CD8-positive, alpha-beta memory T cell (primary cell): Measurements from ENCODE around the gene MT3. TPM values are rescaled to one million over a fixed set of nuclear protein-coding genes. Genes with fewer than 3 reads are reported as not detected.

Experiments used
- CTCF ChIA-PET: fragments of 350-600 bp; sonication (Branson Sonifier 250); formaldehyde crosslinking; loops from one replicate; lab custom pipeline; 2021; ENCODE audit warnings: antibody characterized with exemption; lab: Charles Lee
- POLR2A ChIA-PET: fragments of 350-600 bp; sonication (Branson Sonifier 250); formaldehyde crosslinking; loops from one replicate; lab custom pipeline; 2021; ENCODE audit warnings: antibody characterized with exemption; lab: Charles Lee
- DNase-seq, 5 donors: peaks; one replicate each; pipeline versions ENCODE4 v3.0.0 to v3.0.0-alpha.2; 2020 to 2022; ENCODE audit warnings: mixed read lengths in 1 of 5
- H3K27ac ChIP-seq: one replicate; pipeline ENCODE4 v1.7.0; 2013; ENCODE audit warnings: low read depth, mild to moderate bottlenecking, low read length, moderate library complexity
- H3K27me3 ChIP-seq: 2 replicates; pipeline ENCODE4 v1.7.0; 2013; ENCODE audit warnings: low read length, mild to moderate bottlenecking; ENCODE audit not compliant: insufficient read depth, poor library complexity, severe bottlenecking
- H3K36me3 ChIP-seq: 2 replicates; pipeline ENCODE4 v1.7.0; 2013; ENCODE audit warnings: mild to moderate bottlenecking, low read length, moderate library complexity; ENCODE audit not compliant: insufficient read depth
- H3K4me1 ChIP-seq: 2 replicates; pipeline ENCODE4 v1.7.0; 2013; ENCODE audit warnings: mild to moderate bottlenecking, low read length, moderate library complexity; ENCODE audit not compliant: insufficient read depth
- H3K4me3 ChIP-seq: 2 replicates; pipeline ENCODE4 v1.7.0; 2013; ENCODE audit warnings: mild to moderate bottlenecking, low read length
- H3K9me3 ChIP-seq: 2 replicates; pipeline ENCODE4 v1.7.0; 2013; ENCODE audit warnings: mild to moderate bottlenecking, low read length
- H3K27ac Mint-ChIP-seq, 8 donors: one replicate each; pipeline ENCODE4 v1.8.0; 2020 to 2021; ENCODE audit warnings: mixed read lengths in 8 of 8, mild to moderate bottlenecking in 6 of 8, inconsistent platforms in 3 of 8, moderate library complexity in 3 of 8
- H3K27me3 Mint-ChIP-seq, 2 donors: one replicate each; pipeline ENCODE4 v1.8.0; 2020 to 2021; ENCODE audit warnings: mixed read lengths in 2 of 2, mild to moderate bottlenecking in 1 of 2, moderate library complexity in 1 of 2
- H3K36me3 Mint-ChIP-seq, 3 donors: one replicate each; pipeline ENCODE4 v1.8.0; 2020 to 2021; ENCODE audit warnings: mixed read lengths in 3 of 3, inconsistent platforms in 1 of 3, mild to moderate bottlenecking in 1 of 3
- H3K4me1 Mint-ChIP-seq, 3 donors: one replicate each; pipeline ENCODE4 v1.8.0; 2020 to 2021; ENCODE audit warnings: mixed read lengths in 3 of 3, inconsistent platforms in 1 of 3, mild to moderate bottlenecking in 1 of 3
- H3K4me3 Mint-ChIP-seq, 7 donors: one replicate each; pipeline ENCODE4 v1.8.0; 2020 to 2021; ENCODE audit warnings: mixed read lengths in 7 of 7, mild to moderate bottlenecking in 6 of 7, moderate library complexity in 4 of 7, inconsistent platforms in 2 of 7
- H3K9me3 Mint-ChIP-seq, 5 donors: one replicate each; pipeline ENCODE4 v1.8.0; 2020 to 2022; ENCODE audit warnings: mixed read lengths in 5 of 5, mild to moderate bottlenecking in 3 of 5, moderate library complexity in 2 of 5, inconsistent platforms in 1 of 5
- polyA plus RNA-seq: library from polyadenylated mRNA; unstranded; fragments of 300-500 nt; fragmentation: Illumina TruSeq; gene quantifications from one replicate; pipeline ENCODE4 v1.2.3, GENCODE V29; 2021
- total RNA-seq, 2 experiments: library from RNA; stranded (reverse); gene quantifications; one replicate each; pipeline ENCODE4 v1.2.3, GENCODE V29; 2021

MT3 gene
- total and polyA plus RNA-seq, 3 experiments from 2014 or later, result 0.94 to 0.99 TPM; not detected in 1

GRCh38 chr16:56551796-56552738, 37.3 kb upstream of the MT3 start:
- H3K27me3 Mint-ChIP-seq, result peaks cover 25 to 30% of the 10 kb centered on the region in 2 donors
- CTCF ChIA-PET, result no interaction called here
- peaks cover 0 to 1% (median 0%) of the 10 kb centered on the region in 3 donors for H3K36me3 Mint-ChIP-seq

DNA sequence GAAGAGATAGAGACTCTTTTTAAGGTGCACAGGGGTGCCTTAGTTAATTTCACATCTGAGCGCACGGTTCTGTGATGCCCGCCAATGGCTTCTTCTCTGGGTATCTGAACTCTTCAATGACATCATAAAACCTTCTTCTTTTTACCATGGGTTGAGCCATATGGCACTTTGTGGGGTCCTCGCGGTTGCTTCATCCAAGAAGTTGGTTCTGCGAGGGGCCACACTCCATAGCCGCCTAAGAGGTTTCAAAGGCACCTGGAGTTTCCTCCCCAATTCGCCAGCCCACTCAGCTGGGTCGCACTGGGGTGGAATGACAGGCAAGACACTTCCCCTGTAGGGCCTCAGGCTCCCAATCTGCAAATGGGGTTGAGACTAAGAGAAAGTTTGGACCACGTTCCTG, 34.9 kb upstream of the MT3 start:
- H3K27me3 Mint-ChIP-seq, result peaks cover 29 to 37% of the 10 kb centered on the region in 2 donors

More at GRCh38 chr16:56551796-56552738, 37.3 kb upstream of the MT3 start:
- Mint-ChIP-seq H3K9me3 (peaks cover 0 to 2% (median 0%) of the 10 kb centered on the region in 5 donors), H3K27ac (no peak overlapping the region), H3K4me3 (peak overlapping the region in 1 of 7 donors; percentile 3), H3K4me1 (peaks cover 13 to 17% (median 14%) of the 10 kb centered on the region in 3 donors)
- POLR2A ChIA-PET, result no interaction called here
- Histone ChIP-seq H3K4me3 (no peak overlapping the region), H3K27me3 (no peaks in the 10 kb centered on the region), H3K27ac (no peak overlapping the region), H3K9me3 (no peaks in the 10 kb centered on the region), H3K4me1 (peaks cover 13% of the 10 kb centered on the region), H3K36me3 (no peaks in the 10 kb centered on the region)
- no peak for DNase-seq

DNA sequence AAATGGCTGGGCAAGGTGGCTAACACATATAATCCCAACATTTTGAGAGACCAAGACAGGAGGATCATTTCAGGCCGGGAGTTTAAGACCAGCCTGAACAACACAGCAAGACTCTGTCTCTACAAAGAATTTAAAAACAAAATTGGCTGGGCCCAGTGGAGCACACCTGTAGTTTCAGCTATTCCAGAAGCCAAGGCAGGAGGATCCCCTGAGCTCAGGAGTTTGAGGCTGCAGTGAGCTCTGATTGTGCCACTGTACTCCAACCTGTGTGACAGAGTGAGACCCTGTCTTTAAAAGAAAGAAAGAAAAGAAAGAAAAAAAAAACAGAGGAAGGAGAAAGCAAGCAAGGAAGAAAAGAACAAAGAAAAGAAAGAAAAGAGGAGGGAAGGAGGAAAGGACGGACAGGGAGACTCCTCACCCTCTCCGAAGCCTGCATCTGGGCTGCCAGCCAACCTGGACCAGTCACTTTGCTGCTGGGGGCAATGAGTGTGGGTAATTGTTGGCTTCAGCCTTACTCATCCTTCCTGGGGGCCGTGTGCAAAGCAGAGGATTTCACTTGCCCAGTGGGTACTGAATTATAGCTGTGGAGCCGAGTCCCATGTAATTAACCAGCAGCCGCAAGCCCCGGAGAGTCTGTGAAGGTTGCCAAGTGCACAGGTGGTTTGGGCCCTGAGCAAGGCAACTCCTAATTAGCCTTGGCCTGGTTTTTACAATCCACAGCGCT, 31.1 kb upstream of the MT3 start:
- no peaks in the 10 kb centered on the region for H3K36me3 Mint-ChIP-seq

More for the DNA sequence above, 34.9 kb upstream of the MT3 start:
- Histone ChIP-seq H3K36me3 (no peaks in the 10 kb centered on the region), H3K4me1 (no peaks in the 10 kb centered on the region), H3K4me3 (no peak overlapping the region), H3K27me3 (no peaks in the 10 kb centered on the region), H3K27ac (no peak overlapping the region), H3K9me3 (no peaks in the 10 kb centered on the region)
- H3K4me3 Mint-ChIP-seq, result no peak overlapping the region
- CTCF ChIA-PET, result no interaction called here
- DNase-seq, result no peak
- no peak overlapping the region for H3K27ac Mint-ChIP-seq
- no peaks in the 10 kb centered on the region for H3K4me1 Mint-ChIP-seq
- POLR2A ChIA-PET, result no interaction called here
- peaks cover 0 to 2% (median 0%) of the 10 kb centered on the region in 5 donors for H3K9me3 Mint-ChIP-seq
- peaks cover 0 to 1% (median 0%) of the 10 kb centered on the region in 3 donors for H3K36me3 Mint-ChIP-seq

GRCh38 chr16:56559109-56559508, 30.2 kb upstream of the MT3 start:
- CTCF ChIA-PET, result no interaction called here
- POLR2A ChIA-PET, result no interaction called here
- Histone ChIP-seq H3K27me3 (no peaks in the 10 kb centered on the region), H3K9me3 (no peaks in the 10 kb centered on the region), H3K36me3 (no peaks in the 10 kb centered on the region), H3K4me1 (no peaks in the 10 kb centered on the region), H3K4me3 (no peak overlapping the region), H3K27ac (no peak overlapping the region)
- H3K4me3 Mint-ChIP-seq, result no peak overlapping the region
- H3K36me3 Mint-ChIP-seq, result no peaks in the 10 kb centered on the region
- no peaks in the 10 kb centered on the region for H3K4me1 Mint-ChIP-seq
- DNase-seq, result no peak
- H3K27ac Mint-ChIP-seq, result no peak overlapping the region
- no peaks in the 10 kb centered on the region for H3K9me3 Mint-ChIP-seq
- H3K27me3 Mint-ChIP-seq, result peaks cover 18 to 37% of the 10 kb centered on the region in 2 donors

More for the DNA sequence above, 31.1 kb upstream of the MT3 start:
- no peaks in the 10 kb centered on the region for H3K4me1 Mint-ChIP-seq
- no peaks in the 10 kb centered on the region for H3K9me3 ChIP-seq
- H3K9me3 Mint-ChIP-seq, result no peaks in the 10 kb centered on the region
- H3K4me1 ChIP-seq, result no peaks in the 10 kb centered on the region
- CTCF ChIA-PET, result no interaction called here
- H3K27me3 Mint-ChIP-seq, result peaks cover 25 to 39% of the 10 kb centered on the region in 2 donors
- H3K4me3 Mint-ChIP-seq, result no peak overlapping the region
- no peak overlapping the region for H3K27ac ChIP-seq
- no peaks in the 10 kb centered on the region for H3K27me3 ChIP-seq
- H3K4me3 ChIP-seq, result no peak overlapping the region
- H3K27ac Mint-ChIP-seq, result peak overlapping the region in 1 of 8 donors; percentile 47
- DNase-seq, result no peak
- no peaks in the 10 kb centered on the region for H3K36me3 ChIP-seq
- POLR2A ChIA-PET, result no interaction called here

DNA sequence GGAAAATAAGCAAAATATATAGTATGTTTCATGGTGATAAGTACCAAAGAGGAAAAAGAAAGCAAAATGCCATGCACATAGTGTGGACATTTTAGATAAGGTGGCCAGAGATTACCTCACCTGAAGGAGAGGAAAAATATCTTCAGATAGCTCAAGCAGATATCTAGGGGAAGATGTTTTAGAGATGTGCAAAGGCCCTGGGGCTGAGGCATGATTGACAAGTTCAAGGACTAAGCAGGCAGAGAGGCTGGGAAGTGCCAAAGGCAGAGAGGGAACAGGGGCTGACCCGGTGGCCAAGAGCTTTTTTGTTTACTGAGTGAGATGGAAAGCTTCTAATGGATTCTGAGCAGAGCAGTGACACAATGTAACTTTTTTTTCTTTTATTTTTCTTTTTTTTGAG, 28.9 kb upstream of the MT3 start:
- H3K27ac ChIP-seq, result no peak overlapping the region
- H3K36me3 Mint-ChIP-seq, result no peaks in the 10 kb centered on the region
- DNase-seq, result no peak
- no peaks in the 10 kb centered on the region for H3K27me3 ChIP-seq
- no peak overlapping the region for H3K4me3 ChIP-seq
- no peaks in the 10 kb centered on the region for H3K9me3 ChIP-seq
- no peaks in the 10 kb centered on the region for H3K4me1 ChIP-seq
- ChIA-PET CTCF (interaction anchor here (1.2 kb wide), 1 partner anchor 306 kb away, joined by 3 read pairs; no protein-coding TSS in a partner anchor), POLR2A (no interaction called here)
- no peaks in the 10 kb centered on the region for H3K36me3 ChIP-seq
- no peaks in the 10 kb centered on the region for H3K4me1 Mint-ChIP-seq
- no peaks in the 10 kb centered on the region for H3K9me3 Mint-ChIP-seq
- H3K4me3 Mint-ChIP-seq, result no peak overlapping the region
- H3K27ac Mint-ChIP-seq, result no peak overlapping the region
- peaks cover 16 to 25% of the 10 kb centered on the region in 2 donors for H3K27me3 Mint-ChIP-seq

GRCh38 chr16:56561126-56561525, 28.2 kb upstream of the MT3 start:
- CTCF ChIA-PET, result interaction anchor here (1.2 kb wide), 1 partner anchor 306 kb away, joined by 3 read pairs; no protein-coding TSS in a partner anchor
- no peak overlapping the region for H3K4me3 ChIP-seq
- H3K4me1 ChIP-seq, result no peaks in the 10 kb centered on the region
- Mint-ChIP-seq H3K27me3 (peaks cover 12 to 20% of the 10 kb centered on the region in 2 donors), H3K4me3 (no peak overlapping the region), H3K36me3 (no peaks in the 10 kb centered on the region), H3K27ac (no peak overlapping the region), H3K4me1 (no peaks in the 10 kb centered on the region), H3K9me3 (no peaks in the 10 kb centered on the region)
- no peaks in the 10 kb centered on the region for H3K36me3 ChIP-seq
- POLR2A ChIA-PET, result no interaction called here
- H3K27ac ChIP-seq, result no peak overlapping the region
- H3K9me3 ChIP-seq, result no peaks in the 10 kb centered on the region
- DNase-seq, result no peak
- H3K27me3 ChIP-seq, result no peaks in the 10 kb centered on the region

GRCh38 chr16:56564793-56565477, 24.4 kb upstream of the MT3 start, which contains the start of gene MT4:
MT4 (plus strand) TSS chr16:56565073; CDS start chr16:56565129, 56 bp downstream.
- ChIA-PET POLR2A (interaction anchor here (0.6 to 0.8 kb wide), 2 partner anchors 17 to 577 kb away, joined by 3 read pairs; no protein-coding TSS in a partner anchor), CTCF (interaction anchor here (1.4 to 2.5 kb wide), 2 partner anchors 12 to 137 kb away, joined by 4 to 8 read pairs; no protein-coding TSS in a partner anchor)
- no peaks in the 10 kb centered on the region for H3K36me3 ChIP-seq
- H3K4me1 ChIP-seq, result no peaks in the 10 kb centered on the region
- Mint-ChIP-seq H3K9me3 (no peaks in the 10 kb centered on the region), H3K27me3 (peaks cover 6 to 8% of the 10 kb centered on the region in 2 donors), H3K27ac (no peak within 1 kb of the TSS), H3K36me3 (no peaks in the 10 kb centered on the region), H3K4me3 (no peak within 1 kb of the TSS), H3K4me1 (no peaks in the 10 kb centered on the region)
- no peaks in the 10 kb centered on the region for H3K27me3 ChIP-seq
- H3K9me3 ChIP-seq, result no peaks in the 10 kb centered on the region
- H3K27ac ChIP-seq, result no peak within 1 kb of the TSS
- DNase-seq, result no peak
- H3K4me3 ChIP-seq, result no peak within 1 kb of the TSS
